KOPT-K1 (cell line): Measurements from ENCODE around the gene ANXA7.

Experiments
- H3K27ac ChIP-seq: fragments of 200-600 bp; sonication (generic); 2 replicates; pipeline ENCODE4 v1.5.1; 2016; ENCODE audit warnings: antibody characterized with exemption, mild to moderate bottlenecking, low read depth, low read length; ENCODE audit not compliant: poor library complexity, severe bottlenecking
- H3K36me3 ChIP-seq: fragments of 200-600 bp; sonication (generic); 2 replicates; pipeline ENCODE4 v1.5.1; 2017; ENCODE audit warnings: antibody characterized with exemption, mild to moderate bottlenecking, low read length, moderate library complexity; ENCODE audit not compliant: insufficient read depth
- H3K9me3 ChIP-seq: fragments of 200-600 bp; sonication (generic); 2 replicates; pipeline ENCODE4 v1.5.1; 2017; ENCODE audit warnings: antibody characterized with exemption, low read length, mild to moderate bottlenecking; ENCODE audit not compliant: insufficient read depth, poor library complexity, severe bottlenecking

ANXA7 gene

DNA sequence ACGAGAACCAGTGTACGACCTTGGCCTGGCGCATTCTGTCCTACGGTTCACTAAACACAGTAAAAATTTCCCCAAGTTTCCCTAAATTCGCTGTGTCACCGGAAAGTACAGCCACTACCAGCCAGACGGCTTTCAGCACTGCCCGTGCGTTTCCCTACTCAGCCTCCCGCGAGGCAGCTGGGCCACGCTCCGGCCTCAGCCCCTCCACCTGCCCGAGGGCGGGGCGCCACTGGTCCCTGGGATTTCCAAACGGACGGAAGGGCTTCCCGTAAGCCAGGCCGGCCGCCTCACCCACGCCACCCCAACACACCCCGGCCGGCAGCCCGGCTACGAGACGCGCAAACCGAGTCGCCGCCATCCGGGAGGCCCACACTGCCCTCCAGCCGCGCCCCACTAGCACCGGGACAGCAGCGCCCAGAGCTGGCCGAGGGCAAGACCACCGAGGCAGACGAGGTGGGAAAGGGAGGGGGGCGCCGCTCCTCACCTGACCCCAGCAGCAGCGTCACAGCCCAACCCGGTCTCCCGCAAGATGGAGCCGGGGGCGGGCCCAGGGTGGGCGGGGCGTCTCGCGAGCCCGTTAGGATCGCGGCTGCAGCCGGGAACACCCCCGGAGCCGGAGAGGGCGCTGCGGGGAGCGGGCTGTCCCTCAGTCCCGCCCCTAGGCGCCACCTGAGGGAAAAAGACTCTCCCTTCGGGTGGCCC is at the start of gene ANXA7:
Gene ANXA7 (minus strand): TSS at position 531 of the 702 bp plus-strand sequence. CDS start 13,202 bp downstream, outside the sequence.
- Histone ChIP-seq H3K36me3 (no peaks in the 10 kb centered on the region), H3K9me3 (no peaks in the 10 kb centered on the region), H3K27ac (peak within 1 kb of the TSS; percentile 79)

DNA sequence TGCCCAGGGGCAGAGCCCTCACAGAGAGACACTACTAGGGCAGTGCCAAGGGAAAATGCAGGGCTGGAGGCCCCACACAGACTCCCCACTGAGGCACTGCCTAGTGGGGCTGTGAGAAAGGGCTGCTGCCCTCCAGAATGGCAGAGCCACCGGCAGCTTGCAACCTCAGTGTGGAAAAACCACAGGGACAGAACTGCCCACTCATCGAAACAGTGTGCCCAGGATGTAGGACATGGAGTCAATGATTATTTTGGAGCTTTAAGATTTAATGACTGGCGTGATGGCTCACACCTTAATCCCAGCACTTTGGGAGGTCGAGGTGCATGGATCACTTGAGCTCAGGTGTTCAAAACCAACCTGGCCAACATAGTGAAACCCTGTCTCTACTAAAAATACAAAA is 47.0 kb upstream of the ANXA7 start:
- peaks cover 39% of the 10 kb centered on the region for H3K36me3 ChIP-seq
- no peaks in the 10 kb centered on the region for H3K9me3 ChIP-seq
- H3K27ac ChIP-seq: no peak overlapping the region

DNA sequence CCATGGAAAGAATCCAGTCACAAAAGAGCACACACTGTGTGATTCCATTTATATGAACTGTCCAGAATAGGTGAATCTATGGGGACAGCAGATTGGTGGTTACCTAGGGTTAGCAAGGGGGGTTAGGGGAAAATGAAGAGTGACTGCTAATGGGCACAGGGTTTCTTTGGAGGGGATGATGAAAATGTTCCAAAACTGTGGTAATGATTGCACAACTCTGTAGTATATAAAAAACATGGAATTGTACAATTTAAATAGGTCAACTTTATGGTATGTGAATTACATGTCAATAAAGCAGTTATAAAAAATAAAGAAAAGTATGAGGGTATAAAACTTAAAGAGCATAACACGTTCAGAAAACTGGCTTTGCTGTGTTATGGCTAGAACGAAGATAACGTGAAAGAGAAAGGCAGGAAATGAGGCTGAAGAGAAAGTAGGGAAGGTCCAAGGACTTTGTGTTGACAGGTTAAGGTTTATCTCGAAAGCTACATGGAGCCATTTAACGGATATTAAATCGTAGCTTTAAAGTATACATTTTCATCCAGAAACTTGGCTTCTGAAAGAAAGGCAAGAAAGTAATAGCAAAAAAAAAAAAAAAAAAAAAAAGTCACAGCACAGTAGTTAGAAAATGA is 45.9 kb upstream of the ANXA7 start:
- Histone ChIP-seq H3K36me3 (peaks cover 36% of the 10 kb centered on the region), H3K9me3 (no peaks in the 10 kb centered on the region), H3K27ac (no peak overlapping the region)

DNA sequence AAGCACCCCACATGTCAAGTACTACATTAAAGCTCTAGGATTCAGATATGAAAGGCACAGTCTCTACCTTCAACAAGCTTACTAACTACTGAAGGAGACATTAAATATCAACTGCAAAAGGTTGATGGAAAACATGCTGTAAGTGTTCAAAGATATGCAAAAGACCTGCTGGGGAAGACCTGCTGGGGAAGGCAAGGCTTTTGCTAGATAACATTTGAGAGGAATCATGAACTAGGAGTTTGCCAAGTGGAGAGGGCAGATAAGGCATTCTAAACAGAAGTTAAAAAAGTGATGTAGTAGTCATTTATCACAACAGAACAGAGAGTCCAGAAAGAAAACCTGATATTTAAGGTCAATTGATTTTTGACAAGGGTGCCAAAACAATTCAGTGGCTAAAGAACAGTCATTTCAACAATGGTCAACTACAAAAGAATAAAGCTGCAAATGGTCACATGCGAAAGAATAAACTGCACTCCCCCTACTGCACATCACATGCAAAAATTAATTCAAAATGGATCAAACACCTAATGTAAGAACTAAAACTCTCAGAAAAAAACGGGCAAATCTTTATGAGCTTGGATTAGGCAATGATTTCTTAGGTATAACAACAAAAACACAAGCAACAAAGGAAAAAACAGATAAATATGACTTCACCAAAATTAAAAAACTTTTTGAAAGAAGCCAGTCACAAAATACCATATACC is 42.5 kb upstream of the ANXA7 start:
- Histone ChIP-seq H3K27ac (no peak overlapping the region), H3K36me3 (peaks cover 31% of the 10 kb centered on the region), H3K9me3 (no peaks in the 10 kb centered on the region)

DNA sequence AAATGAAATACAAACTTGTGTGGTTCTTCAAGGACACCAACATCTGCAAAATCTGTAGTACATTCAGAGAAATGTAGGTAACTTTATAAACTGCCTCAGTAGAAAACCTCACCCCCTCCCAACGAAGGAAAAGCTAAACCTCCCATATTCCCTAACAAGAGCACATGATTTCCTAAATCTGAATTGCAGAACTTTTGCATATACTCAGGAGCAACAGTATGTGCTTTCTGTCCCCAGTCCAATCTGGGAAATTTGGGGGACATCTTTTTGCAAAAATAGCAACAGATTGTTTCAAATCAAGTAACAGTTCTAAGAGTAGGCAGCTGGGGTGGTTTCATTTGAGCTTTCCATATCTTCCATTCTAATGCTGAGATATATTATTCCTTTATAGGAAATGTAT is 35.3 kb upstream of the ANXA7 start:
- Histone ChIP-seq H3K9me3 (no peaks in the 10 kb centered on the region), H3K27ac (no peak overlapping the region), H3K36me3 (peaks cover 38% of the 10 kb centered on the region)

DNA sequence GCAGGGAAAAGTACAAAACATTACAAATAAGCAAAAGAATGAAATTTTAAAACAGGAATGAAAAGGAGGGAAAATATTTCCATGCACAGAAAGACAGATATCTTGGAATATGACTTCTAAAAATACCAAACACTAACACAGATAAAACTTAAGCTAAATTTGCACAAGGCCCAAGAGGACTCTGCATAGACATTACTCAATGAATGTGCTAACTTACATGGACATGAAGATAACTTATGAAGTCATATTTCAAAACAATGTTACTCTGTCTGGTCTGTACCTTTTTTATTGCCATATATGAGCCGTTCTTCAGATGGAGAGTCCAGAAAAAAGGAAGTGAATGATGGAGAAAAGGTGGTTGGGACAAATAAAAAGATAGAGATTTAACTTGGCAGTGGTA is 34.5 kb upstream of the ANXA7 start:
- H3K36me3 ChIP-seq: peaks cover 42% of the 10 kb centered on the region
- no peaks in the 10 kb centered on the region for H3K9me3 ChIP-seq

DNA sequence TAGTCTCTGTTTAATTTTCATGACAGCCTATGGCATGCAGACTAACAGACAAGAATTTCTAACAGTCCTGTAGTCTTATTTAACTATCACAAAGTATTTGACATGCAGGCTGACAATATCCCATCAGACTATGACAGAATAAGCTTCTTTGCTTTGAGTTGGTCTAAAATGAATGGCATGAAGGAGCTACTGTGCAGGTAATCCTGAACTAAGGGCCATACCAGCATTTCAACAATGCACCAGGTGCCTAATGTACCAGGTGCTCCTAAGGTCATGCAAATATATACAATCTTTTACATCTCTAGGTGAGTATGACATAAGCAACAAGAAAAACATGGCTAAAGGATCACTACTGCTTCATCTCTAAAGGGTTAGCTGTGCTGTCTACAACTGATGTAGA is 33.1 kb upstream of the ANXA7 start:
- Histone ChIP-seq H3K36me3 (peaks cover 29% of the 10 kb centered on the region), H3K27ac (no peak overlapping the region)

More for the DNA sequence above, 34.5 kb upstream of the ANXA7 start:
- H3K27ac ChIP-seq: no peak overlapping the region

DNA sequence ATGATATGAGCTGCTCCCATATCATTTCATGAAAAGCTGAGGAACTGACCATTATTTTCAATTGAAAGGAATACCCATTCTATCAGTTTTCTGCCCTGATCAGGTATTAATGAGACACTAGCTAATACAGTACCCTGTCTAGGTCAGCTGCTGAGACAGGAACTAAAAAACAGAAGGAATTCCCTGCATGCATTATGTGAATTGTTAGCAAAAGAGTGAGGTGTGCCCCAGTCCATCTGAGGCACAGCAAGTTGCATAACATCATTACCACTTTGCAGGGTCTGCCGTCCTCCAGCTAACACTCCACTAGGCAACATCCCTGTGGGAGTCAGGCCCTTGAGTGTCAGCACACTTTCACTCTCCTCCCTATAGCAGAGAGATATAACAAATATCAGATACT is 30.6 kb upstream of the ANXA7 start:
- Histone ChIP-seq H3K27ac (no peak overlapping the region), H3K9me3 (no peaks in the 10 kb centered on the region)

More for the DNA sequence above, 33.1 kb upstream of the ANXA7 start:
- no peaks in the 10 kb centered on the region for H3K9me3 ChIP-seq

DNA sequence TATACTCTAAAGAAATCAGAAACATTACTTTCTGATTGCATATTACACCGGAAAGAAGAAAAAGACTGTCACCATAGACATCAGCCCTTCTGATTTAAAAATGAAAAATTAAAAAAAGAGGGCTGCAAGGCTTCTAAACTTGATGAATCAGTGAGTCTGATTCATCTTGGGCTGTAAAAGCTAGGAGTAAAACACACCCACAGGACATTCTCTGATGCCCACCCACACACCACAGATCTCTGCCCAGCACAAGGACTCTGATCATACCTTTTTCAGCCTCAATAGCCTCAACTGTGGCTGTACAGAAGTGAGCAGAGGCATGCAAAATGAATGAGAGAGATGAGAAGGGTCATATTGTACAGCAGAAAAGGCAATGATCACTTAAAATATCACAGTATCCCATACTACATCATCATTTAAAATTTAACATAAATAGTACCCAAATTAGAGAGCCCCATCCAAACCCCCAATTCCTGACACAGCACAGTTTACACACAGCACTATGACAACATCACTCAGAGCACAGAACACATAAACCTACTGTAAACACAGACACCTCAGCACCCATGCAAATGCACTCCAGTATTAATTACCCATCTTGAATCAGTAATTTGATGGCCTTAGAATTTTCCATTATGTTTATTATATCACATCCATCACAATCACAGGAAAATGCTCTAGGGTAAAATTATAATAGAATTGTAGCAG is 25.9 kb upstream of the ANXA7 start:
- Histone ChIP-seq H3K27ac (no peak overlapping the region), H3K36me3 (peaks cover 37% of the 10 kb centered on the region), H3K9me3 (no peaks in the 10 kb centered on the region)

More for the DNA sequence above, 30.6 kb upstream of the ANXA7 start:
- peaks cover 29% of the 10 kb centered on the region for H3K36me3 ChIP-seq

DNA sequence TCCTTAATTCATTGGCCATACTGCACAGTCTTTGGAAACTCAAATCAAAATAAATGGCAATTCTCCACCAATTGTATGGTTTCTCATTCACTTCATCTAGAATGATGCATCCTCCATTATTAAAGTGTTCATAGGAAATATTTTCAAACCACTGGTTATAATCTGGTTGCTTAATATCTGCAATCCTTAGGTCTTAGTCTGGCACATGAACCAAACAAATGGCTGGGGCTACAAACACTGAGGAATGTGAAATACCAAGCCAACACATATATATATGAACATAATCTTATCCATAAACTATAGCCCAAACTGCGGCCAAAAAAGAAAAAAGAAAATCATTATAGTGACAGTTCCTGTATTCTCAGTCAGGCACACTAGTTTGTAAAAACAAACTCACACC is 25.2 kb upstream of the ANXA7 start:
- Histone ChIP-seq H3K9me3 (no peaks in the 10 kb centered on the region), H3K27ac (no peak overlapping the region), H3K36me3 (peaks cover 30% of the 10 kb centered on the region)

DNA sequence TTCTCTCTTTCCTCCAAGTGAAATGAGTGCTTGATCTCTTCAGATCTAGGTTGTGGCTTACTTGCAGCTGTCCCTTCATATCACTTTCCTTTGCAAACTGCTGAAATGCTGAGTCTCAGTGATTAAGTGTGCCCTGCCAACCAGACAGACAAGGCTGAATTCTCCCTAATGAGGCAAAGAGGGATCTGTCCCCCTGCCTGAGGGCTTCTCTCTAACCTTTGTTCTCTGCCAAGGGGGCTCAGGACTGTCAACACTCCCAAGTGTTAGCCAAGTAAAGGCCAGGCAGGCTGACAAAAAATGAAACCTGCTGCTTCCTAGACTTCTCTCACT is 19.6 kb upstream of the ANXA7 start, which contains the start of gene MSS51:
Gene MSS51 (minus strand): TSS at position 24 of the 330 bp plus-strand sequence. CDS start 5,277 bp downstream, outside the sequence.
- Histone ChIP-seq H3K27ac (peak within 1 kb of the TSS; percentile 53), H3K36me3 (peaks cover 22% of the 10 kb centered on the region), H3K9me3 (no peaks in the 10 kb centered on the region)

DNA sequence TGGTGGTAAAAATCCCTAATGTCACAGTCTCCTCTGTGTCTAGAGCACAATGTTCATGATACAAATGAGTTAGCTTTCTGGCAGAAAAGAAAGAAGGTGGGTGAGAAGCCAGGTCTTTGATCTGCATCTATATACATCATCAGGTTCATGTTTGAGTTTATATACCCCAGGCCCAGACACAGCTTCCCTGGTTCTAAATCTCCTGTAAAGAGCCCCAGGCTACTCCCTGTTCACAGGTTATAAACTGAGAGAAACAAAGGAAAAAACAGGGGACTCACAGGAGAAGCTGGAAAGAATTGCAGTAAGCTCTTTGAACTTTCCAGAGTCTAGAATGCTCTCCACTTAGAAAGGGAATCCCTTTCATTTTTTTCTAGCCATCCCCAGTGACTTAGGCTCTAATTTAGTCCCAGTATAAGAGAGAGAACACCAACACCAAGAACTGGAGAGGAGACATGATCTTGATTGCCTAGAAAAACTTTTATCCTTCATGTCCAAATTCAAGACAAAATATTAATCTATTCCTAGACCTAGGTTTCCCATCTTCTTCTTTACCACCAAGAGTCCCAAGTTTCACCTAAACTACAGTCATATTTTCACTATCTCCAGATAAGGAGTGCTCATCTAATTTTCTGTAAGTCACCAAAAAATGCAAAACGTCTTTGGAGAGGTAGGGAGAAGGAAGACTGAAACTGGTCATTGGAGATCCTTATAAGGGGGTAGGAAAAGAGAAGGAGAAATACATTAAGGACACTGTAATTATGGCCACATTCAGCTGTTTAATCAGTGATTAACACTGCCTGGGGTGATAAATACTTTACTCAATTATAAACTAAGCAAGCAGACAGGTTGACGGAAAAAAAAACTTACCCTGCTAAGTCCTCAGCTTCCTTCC is 19.0 kb upstream of the ANXA7 start:
- peaks cover 18% of the 10 kb centered on the region for H3K36me3 ChIP-seq
- no peaks in the 10 kb centered on the region for H3K9me3 ChIP-seq
- H3K27ac ChIP-seq: peak overlapping the region; percentile 53

DNA sequence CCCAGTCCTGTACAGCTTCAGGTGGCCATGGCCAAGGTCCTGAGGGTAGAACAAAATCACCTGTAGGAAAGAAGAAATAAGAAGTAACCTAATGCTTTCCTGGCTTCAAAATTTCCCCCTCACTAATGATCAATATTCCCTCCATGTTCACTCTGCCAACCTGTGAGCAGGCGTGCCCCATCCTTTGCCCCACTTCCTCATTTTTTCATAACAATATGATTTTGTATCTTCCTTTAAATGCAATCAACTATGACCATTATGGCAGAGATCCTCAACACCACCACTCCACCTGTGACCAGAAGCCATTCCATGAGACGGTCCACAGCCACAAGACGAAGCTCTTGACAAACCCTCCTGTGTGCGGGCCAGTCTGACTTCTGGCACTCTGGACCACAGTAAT is 12.5 kb upstream of the ANXA7 start:
- Histone ChIP-seq H3K9me3 (no peaks in the 10 kb centered on the region), H3K36me3 (peaks cover 59% of the 10 kb centered on the region), H3K27ac (no peak overlapping the region)

DNA sequence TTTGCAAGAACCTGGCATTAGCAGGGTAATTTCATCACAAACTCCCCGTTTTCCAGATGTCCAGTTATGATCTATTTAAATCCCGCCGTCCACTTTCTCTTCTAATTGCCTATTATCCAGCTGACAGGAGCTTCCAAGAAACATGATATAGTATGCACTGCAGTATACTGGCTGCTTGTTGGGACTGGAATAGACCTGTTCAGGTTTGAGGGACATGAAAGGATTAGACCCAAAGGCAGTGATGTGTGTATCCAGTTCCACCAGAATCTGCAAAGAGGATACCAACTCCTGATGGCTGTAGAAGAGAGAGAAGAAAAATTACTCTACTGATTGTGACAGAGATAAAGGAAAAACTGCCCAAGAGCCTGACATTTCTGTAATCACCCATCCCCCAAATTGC is 10.6 kb upstream of the ANXA7 start:
- Histone ChIP-seq H3K9me3 (no peaks in the 10 kb centered on the region), H3K27ac (no peak overlapping the region), H3K36me3 (peaks cover 59% of the 10 kb centered on the region)
